GM04504 (cell line): ENCODE results near the gene CCDC63.
"Not testable (repeated sequence)": the region's sequence is repeated elsewhere in the genome, so short reads cannot be mapped to it uniquely, and the experiment has no call there.

Experiments
- DNase-seq: peaks from one replicate; pipeline ENCODE4 v3.0.0-alpha.2; 2012; ENCODE audit warnings: low read depth

Gene CCDC63

GRCh38 chr12:110844551-110845338, 2.0 kb upstream of the CCDC63 start:
- peak; percentile 16 for DNase-seq

DNA sequence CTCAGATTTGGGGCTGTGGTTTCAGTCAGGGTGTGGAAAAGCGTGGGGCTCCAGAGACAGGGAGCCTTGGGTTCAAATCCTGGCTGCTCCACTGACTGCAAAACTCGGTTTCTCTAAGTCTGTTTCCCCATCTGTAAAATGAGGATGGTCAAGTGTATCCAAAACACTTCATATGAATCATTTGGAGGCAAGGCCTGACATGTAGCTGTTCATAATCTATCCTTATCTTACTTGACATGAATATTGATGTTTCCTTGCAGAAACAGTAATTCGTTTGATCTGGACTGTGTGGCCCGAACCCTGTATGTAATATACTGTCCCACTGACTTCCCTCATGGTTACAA, 1.5 kb upstream of the CCDC63 start:
- DNase-seq: no peak

- no peak for DNase-seq
These were observed 1.6 kb downstream of the CCDC63 start for GRCh38 chr12:110848314-110848923.

DNA sequence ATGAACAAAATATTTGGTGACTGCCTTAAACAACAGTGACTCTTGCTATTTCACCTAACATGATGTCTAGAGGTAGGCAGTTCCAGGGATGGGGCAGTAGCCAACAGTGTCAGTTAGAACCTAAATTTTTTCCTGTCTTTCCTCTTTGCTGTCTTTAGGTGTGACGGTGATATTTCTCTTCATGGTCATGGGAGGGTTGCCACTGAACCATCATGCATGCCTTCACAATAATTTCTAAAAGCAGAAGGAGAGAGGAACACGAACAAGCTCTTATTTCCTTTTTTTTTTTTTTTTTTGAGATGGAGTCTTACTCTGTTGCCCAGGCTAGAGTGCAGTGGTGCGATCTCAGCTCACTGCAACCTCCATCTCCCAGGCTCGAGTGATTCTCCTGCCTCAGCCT, 2.4 kb downstream of the CCDC63 start:
- no peak for DNase-seq

DNA sequence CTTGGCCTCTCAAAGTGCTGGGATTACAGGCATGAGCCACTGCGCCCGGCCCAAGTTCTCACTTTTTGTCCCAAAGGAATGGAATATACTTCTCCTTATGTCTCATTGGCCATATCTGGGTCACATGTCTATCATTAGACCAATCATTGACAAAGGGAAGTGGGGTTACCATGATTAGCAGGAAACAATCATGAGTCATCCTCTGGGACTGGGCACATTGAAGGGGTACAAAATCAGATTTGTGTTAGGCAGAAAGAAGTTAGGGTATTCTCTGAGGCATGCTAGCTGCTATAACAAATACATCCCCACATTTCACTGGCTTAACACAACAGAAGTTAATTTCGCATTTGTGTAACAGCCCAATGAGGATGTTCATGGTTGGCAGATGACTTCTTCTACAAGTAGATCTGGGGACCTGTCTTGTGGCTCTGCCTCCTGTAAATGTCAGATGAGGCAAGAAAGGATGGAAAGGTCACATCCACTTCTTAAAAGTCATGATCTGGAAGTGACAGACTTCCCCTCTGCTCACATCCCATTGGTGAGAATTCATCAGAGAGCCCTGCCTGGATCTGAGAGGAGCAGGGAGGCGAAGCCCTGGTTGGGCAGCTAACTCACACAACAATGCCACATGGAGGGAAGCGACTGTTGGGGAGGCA, 3.1 kb downstream of the CCDC63 start:
- no peak for DNase-seq

DNA sequence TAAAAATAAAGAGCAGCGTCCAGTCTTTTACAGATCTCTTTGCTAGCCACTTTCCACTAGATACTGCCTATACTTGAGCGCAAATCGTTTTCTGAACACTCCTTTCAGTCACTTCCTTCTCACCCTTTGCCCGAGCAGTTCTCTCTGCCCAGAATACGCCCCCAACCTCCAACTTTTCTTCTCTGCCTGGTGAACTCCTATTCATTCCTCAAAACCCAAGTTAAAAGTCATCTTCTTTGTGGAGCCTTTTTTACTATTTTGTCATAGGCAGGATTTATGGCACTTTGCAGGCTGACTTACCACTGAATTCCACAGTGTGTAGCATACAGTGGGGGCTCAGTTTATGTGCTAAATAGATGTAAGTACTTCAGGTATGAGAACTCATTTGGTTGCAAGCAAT, 4.0 kb downstream of the CCDC63 start:
- no peak for DNase-seq

DNA sequence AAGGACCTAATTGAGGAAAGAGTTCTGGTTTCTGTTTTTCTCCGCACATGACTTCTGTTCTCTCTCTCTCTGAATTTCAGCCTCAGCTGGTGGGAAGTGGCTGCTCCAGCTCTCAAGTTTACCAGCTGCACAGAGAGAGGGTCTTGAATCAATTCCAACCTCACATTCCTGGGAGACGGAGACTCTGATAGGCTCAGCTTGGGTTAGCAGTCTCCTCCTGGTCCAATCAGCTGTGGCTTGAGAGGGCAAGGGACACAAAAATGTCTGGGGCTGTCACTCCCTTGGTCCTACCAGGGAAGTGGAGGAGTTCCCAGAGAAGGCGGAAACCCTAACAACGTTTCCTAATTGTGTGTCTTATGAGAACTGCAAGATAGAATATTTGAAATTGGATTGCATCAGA, 7.0 kb downstream of the CCDC63 start:
- no peak for DNase-seq

- DNase-seq: no peak
These were observed 9.8 kb downstream of the CCDC63 start for GRCh38 chr12:110856542-110856941.

DNA sequence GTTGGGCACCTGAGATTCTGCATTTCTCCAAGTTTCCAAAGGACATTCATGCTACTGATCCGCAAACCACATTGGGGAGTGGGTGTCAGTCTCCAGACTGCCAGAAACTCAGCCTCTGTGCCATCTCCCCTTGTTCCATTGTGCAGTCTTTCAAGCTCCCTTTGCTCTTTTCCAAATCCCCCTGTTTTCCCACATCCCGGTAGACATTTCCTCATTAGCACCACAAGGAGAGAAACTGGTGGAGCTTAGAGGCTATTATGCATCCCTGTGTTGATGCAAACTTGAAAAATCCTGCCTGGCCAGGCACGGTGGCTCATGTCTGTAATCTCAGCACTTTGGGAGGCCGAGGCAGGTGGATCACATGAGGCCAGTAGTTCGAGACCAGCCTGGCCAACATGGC, 10.7 kb downstream of the CCDC63 start:
- DNase-seq: no peak

DNA sequence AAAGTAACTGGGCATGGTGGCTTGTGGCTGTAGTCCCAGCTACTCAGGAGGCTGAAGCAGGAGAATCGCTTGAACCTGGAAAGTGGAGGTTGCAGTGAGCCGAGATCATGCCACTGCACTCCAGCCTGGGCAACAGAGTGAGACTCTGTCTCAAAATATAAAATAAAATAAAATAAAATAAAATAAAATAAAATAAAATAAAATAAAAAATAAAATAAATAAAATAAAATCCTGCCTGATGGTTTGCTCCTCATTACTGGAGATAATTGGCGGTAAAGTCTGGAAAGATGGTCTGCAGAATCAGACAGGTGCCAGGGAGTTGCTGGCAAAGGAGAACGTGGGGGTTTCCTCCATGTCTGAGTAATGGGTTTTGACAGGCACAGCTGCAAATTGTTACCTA, 11.2 kb downstream of the CCDC63 start:
- not testable (repeated sequence) for DNase-seq

DNA sequence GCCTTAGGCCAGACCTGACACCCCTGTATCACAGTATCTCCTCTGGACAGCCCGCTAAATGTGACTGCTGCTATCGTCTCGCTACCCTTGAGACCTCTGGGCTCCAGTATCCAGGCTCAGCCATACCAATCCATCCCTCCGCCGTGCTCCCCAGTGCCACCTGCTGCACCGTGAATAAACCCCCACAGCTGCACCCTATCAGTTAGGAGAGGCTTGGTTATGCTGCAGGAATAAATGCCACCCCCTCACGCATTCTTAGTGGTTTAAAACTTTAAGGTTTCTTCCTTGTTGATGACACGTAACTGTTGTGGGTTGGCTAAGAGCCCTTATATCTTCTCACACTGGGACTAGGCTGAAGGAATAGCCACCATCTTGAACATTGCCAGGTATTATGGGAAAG, 12.1 kb downstream of the CCDC63 start:
- no peak for DNase-seq

DNA sequence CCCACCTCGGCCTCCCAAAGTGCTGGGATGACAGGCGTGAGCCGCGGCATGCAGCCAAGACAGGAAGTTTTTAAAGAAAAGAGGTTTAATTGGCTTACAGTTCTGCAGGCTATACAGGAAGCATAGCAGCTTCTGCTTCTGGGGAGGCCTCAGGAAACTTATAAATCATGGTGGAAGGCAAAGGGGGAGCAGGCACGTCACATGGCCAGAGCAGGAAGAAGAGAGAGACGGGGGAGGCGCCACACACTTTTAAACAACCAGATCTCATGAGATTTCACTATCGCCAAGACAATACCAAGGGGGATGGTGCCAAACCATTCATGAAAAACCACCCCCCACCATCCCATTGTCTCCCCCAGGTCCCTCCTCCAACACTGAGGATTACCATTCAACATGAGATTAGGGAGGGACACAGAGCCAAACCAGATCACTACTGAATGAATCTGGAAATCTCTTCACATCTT, 14.1 kb downstream of the CCDC63 start:
- no peak for DNase-seq

DNA sequence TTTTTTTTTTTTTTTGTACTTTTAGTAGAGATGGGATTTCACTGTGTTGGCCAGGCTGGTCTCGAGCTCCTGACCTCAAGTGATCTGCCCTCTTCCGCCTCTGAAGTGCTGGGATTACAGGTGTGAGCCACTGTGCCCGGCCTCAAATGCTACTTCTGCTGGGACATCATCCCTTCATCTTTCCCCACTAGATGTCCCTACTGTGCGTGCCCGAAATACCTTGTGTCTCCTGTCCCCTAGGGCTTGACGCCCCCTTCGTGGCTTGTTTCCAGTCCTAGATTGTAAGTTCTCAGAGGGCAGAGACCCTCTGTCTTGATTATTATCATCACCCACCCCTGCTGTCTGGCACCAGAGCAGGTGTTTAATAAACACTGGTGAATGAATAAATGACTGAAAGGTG, 14.9 kb downstream of the CCDC63 start:
- DNase-seq: no peak

- no peak for DNase-seq
These were observed 15.5 kb downstream of the CCDC63 start for GRCh38 chr12:110862329-110862728.

DNA sequence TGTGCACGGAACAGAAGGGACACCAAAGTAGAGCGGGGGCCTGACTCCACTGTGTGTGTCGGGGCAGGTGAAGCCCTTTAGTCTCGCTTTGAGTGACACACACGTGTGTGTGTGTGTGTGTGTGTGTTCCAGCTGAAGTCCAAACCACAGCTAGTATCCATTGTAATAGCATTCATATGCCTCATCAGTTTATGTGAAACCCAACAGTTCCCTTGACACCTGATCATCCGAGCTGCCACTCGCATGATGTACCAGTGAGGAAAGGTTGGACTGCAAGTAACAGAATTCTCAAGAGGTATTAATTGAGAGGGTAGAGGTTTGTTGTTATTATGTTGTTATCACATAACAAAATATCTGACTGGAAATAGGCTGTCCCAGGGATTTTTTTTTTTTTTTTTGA, 16.4 kb downstream of the CCDC63 start:
- no peak for DNase-seq

DNA sequence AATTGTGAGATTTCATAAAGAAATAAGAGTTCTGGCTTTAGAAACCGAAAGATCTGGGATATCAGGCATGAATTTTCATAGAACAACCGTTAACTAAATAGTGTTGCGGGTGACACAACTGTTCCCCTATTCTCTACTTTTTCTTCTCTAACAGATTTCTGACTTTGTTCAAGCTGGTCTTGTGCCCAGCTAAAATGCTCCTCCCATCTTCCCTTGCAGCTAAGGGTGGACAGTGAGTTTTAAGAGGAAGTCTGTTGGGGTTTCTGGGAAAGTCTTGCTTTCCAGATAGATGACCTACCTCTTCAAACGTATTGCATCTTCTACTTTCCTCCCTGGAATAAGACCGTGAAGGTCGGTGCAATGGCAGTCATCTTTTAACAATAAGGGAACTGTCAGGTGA, 18.7 kb downstream of the CCDC63 start:
- no peak for DNase-seq

GRCh38 chr12:110869026-110869425, 22.2 kb downstream of the CCDC63 start:
- DNase-seq: no peak

GRCh38 chr12:110869803-110870202, 23.0 kb downstream of the CCDC63 start:
- no peak for DNase-seq

GRCh38 chr12:110872100-110872499, 25.3 kb downstream of the CCDC63 start:
- no peak for DNase-seq

DNA sequence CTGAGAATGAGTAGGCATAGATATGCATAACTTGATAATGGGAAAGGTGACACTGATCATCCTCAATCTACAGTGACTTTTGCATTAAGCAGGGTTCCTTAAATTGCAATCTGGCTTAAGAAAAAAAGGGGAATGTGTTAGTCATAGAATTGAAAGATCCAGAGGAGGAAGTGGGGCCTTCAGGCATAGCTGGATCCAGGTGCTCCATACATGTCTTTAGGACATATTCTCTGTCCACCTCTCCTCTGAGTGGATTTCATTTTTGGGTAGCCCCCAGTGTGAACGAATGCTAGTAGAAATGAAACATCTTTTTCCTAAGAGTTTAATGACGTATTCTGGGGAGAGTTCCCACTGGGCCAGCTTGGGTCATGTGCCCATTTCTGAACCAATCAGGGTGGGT, 27.6 kb downstream of the CCDC63 start:
- DNase-seq: no peak

DNA sequence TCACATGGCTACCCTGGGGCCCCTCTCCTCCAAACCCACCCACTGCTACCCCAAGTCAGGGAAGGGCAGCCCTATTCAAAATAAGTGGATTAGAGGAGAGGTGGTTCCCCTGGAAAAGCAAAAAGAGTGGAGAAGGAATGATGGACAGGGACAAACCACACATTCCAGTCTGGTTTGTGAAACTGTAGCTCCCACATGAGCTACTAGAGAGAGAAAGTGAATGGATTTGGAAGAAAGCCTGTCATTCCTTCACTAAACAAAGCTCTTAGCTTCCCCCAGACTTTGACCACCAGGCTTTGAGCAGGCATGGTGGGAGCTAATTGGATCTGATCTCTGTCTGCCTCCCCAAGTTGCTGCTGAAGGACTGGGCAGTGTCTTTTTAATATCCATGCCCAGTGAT, 28.0 kb downstream of the CCDC63 start:
- no peak for DNase-seq

DNA sequence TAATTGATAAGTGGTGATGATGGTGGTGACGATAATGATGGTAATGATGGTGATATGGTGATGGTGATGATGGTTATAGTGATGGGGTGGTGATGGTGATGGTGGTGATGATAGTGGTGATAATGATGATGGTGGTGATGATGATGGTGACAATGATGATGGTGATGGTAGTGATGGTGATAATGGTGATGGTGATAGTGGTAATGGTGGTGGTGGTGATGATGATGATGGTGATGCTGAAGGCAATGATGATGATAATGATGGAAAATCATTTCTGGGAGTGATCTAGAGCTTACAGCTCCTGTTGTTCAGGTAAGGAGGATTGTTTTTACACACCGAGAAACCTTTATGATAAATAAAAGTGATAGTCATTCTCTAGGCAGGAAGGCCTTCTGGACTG, 33.9 kb downstream of the CCDC63 start:
- no peak for DNase-seq

DNA sequence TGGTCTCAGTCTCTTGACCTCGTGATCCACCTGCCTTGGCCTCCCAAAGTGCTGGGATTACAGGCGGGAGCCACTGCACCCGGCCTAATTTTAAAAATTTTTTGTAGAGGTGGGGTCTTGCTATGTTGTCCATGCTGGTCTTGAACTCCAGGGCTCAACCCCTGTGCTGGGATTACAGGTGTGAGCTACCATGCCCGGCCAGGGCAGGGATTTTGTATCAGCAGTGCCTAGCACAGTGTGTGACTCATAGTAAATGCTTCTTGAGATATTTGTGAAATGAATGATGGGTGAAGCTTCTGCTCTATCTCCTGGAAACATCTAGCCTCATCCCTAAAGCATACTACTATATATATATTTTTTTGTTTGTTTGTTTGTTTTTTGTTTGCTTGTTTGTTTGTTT, 36.5 kb downstream of the CCDC63 start:
- no peak for DNase-seq
